GM12873 (cell line): ENCODE data around the gene SLC22A1.

ENCODE experiments used
- CTCF ChIP-seq: IDR thresholded peaks from 2 replicates; pipeline ENCODE4 v1.5.1; 2012; ENCODE audit warnings: low read depth, mild to moderate bottlenecking, moderate library complexity, low read length, control low read depth; ENCODE audit not compliant: insufficient read depth; ENCODE audit errors: missing control alignments

SLC22A1 gene

DNA sequence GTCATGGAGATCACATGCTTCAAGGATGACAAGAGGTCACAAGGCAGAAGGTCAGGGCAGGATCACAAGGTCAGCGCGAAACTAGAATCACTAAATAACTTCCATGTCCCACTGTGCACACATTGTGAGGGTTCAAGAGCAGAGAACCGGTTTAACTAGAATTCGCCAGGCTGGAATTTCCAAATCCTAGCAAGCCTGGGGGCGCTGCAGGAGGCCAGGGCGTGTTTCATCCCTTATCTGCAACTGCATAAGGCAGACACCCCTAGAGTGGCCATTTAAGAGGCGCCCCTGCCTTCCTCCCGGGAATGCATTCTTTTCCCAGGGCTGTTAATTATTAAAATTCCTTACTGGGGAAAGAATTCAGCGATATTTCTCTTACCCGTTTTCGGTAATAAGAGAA lies 40.2 kb upstream of the SLC22A1 start:
- TF ChIP-seq CTCF, result no peak

GRCh38 chr6:160082627-160083026 lies 39.0 kb upstream of the SLC22A1 start:
- no peak for TF ChIP-seq CTCF

DNA sequence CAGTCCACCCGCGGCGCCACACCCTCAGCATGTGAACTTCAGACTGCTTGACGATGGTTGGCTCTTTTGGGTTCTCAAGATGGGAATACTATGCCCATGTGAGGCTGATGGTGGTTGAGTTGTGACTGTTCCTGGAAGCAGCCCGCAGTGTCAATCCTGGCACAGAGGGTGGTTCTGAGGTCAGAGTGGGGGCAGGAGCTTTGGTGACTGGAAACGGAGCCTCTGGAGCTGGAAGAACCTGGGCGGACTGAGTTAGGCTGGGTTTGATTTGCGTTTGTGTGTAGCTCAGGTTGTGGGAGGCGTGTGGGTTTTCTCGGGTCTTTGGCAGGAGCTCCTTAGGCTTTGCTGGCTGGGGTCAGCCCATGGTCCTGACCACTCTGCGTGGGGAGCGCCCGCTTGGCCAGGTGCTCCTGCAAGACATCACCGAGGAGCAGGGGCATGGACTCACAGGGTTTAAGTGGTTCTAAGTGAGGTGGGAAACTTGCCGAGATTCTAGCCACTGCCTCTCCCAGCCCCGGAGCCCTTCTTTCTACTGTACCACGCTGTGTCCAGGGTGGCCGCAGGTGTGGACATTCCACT lies 37.3 kb upstream of the SLC22A1 start:
- no peak for TF ChIP-seq CTCF

DNA sequence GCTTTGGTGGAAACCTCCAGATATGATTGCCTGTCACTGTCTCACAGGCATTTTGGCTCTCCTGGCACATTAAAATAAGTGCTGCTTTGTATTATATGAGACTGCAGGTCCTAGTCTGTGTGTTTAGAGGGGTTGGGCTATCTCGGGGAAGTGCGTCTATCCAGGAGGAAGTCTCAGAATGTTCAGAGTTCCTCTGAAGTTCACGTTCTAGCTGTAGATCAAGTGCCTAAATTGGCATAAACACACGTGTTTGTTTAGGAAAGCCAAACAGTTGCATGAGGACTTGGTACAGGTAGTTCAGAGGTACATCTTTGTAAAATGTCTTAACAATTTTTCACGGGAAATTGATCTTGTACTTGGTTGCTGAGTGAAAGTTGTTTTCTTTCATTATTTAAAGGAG lies 36.4 kb upstream of the SLC22A1 start:
- no peak for TF ChIP-seq CTCF

GRCh38 chr6:160085713-160086505 lies 35.7 kb upstream of the SLC22A1 start:
- TF ChIP-seq CTCF, result no peak

DNA sequence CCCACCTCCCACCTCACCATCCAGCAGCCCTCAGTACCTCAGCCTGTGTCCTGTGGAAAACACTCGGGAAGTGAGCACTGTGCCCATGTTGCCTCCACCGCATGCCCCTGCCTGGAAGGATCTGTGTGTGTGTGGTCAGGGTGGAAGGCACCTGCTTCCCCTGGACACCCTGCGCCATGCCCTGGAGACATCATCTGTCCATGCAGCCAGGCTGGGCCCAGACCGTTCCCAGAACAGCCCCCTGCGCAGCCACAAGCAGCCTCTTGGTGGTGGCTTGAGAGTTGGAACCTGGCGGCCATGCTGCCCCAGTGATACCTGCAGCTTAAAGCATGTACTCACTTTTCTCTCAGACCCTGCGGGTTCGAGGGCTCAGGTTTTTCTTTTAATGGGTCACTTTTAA lies 34.9 kb upstream of the SLC22A1 start:
- no peak for TF ChIP-seq CTCF

GRCh38 chr6:160088069-160088783 lies 33.4 kb upstream of the SLC22A1 start:
- peak; percentile 40 for TF ChIP-seq CTCF
